ENCODE measurements around the gene SH3BP2. TPM values are rescaled to one million over a fixed set of nuclear protein-coding genes. Genes with fewer than 3 reads are reported as not detected.

The SH3BP2 gene
- total RNA-seq, 2 experiments from 2014 or later = 77.0 to 80.3 TPM

- ChIA-PET POLR2A (no interaction called here), CTCF (no interaction called here)
- Mint-ChIP-seq H3K4me1 (peaks cover 26% of the 10 kb centered on the region), H3K27me3 (no peaks in the 10 kb centered on the region), H3K27ac (no peak overlapping the region), H3K9me3 (peaks cover 7% of the 10 kb centered on the region), H3K4me3 (no peak overlapping the region), H3K36me3 (ENCODE audit: low read depth) (peaks cover 47% of the 10 kb centered on the region)
- DNase-seq = no peak
Measured at GRCh38 chr4:2830632-2831610, 38.0 kb downstream of the SH3BP2 start.

DNA sequence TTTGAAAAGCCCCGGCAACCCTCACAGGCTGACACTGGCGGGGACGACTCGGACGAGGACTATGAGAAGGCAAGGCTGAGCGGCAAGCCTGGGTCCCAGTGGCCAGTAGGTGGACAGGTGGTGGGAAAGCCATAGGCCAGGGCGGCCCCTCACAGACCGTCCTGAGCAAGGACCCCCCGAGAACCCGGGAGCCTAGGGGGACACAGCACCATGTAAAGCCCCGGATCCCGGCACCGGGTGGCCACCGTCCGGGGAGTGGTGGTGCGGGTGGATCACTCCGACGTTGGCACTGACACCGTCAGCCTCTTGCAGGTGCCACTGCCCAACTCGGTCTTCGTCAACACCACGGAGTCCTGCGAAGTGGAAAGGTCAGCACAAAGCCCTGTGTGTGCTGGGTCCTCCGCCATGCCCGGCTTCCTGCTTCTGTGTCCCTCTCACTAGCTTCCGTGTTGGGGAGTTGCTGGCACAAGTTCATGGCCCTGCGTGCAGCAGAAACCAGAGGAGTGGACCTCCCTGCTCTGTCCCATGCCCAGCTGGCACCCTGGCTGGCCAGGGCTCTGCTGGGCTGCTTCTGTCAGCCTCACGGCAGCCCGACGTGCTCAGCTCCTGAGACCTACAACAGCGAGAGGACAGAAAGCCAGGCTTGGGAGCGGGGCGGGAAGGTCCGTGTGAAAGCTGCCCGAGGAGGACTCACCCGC is 38.9 kb downstream of the SH3BP2 start:
- DNase-seq = no peak
- Mint-ChIP-seq H3K36me3 (ENCODE audit: low read depth) (peaks cover 47% of the 10 kb centered on the region), H3K27ac (no peak overlapping the region), H3K27me3 (no peaks in the 10 kb centered on the region), H3K4me3 (no peak overlapping the region), H3K4me1 (peaks cover 31% of the 10 kb centered on the region), H3K9me3 (peaks cover 1% of the 10 kb centered on the region)
- POLR2A ChIA-PET = no interaction called here
- CTCF ChIA-PET = no interaction called here

DNA sequence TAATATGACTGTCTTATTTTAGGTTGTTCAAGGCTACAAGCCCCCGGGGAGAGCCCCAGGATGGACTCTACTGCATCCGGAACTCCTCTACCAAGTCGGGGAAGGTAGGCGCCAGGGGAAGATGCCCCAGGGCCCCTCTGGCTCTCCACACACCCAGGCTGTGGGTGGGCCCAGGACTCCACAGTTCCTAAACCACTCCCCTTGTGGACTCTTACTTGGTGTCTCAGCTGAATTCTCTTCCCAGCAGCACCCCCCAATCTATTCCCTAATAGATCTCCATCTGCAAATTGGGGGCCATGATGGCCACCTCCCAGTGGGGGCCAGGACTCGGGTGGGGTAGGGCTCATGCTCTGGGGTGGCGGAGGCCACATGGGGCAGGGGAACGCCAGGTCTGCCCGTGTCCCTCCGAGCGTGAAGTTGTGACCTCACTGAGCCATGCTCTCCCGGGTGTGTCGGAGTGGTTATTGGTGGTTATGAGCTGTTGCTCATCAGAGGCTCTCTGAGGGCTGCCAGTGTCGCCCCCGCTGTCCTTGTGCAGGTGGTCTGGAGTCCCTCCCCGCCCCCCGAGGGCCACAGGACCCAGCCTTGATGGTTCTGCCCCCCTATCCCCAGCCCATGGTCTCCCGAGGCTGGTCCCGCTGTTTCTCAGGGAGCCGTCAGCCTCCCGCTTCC is 39.6 kb downstream of the SH3BP2 start:
- Mint-ChIP-seq H3K4me1 (peaks cover 38% of the 10 kb centered on the region), H3K27ac (no peak overlapping the region), H3K36me3 (ENCODE audit: low read depth) (peaks cover 44% of the 10 kb centered on the region), H3K4me3 (no peak overlapping the region), H3K27me3 (no peaks in the 10 kb centered on the region), H3K9me3 (no peaks in the 10 kb centered on the region)
- no peak for DNase-seq
- ChIA-PET POLR2A (no interaction called here), CTCF (no interaction called here)

- Mint-ChIP-seq H3K36me3 (ENCODE audit: low read depth) (peaks cover 47% of the 10 kb centered on the region), H3K4me1 (peaks cover 45% of the 10 kb centered on the region), H3K9me3 (no peaks in the 10 kb centered on the region), H3K27me3 (no peaks in the 10 kb centered on the region), H3K27ac (peak overlapping the region; percentile 35), H3K4me3 (no peak overlapping the region)
- DNase-seq = no peak
- POLR2A ChIA-PET = interaction anchor here (1.2 kb wide), 1 partner anchor 15 kb away, joined by 3 read pairs; no protein-coding TSS in a partner anchor
- CTCF ChIA-PET = no interaction called here
Measured at GRCh38 chr4:2832981-2833670, 40.2 kb downstream of the SH3BP2 start.

DNA sequence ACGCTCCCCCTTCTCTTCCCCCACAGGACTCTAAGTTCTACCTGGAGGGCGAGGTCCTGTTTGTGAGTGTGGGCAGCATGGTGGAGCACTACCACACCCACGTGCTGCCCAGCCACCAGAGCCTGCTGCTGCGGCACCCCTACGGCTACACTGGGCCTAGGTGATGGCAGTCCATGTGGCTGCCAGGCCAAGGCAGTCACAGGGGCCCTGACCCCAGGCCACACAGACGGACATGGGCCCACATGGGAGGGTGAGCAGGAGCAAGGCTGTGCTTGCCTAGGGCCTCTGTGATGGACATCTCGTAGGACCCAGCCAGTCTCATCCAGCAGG is 40.8 kb downstream of the SH3BP2 start:
- CTCF ChIA-PET = interaction anchor here (1.5 to 1.6 kb wide), 2 partner anchors 102 to 121 kb away, joined by 4 read pairs; no protein-coding TSS in a partner anchor
- DNase-seq = no peak

DNA sequence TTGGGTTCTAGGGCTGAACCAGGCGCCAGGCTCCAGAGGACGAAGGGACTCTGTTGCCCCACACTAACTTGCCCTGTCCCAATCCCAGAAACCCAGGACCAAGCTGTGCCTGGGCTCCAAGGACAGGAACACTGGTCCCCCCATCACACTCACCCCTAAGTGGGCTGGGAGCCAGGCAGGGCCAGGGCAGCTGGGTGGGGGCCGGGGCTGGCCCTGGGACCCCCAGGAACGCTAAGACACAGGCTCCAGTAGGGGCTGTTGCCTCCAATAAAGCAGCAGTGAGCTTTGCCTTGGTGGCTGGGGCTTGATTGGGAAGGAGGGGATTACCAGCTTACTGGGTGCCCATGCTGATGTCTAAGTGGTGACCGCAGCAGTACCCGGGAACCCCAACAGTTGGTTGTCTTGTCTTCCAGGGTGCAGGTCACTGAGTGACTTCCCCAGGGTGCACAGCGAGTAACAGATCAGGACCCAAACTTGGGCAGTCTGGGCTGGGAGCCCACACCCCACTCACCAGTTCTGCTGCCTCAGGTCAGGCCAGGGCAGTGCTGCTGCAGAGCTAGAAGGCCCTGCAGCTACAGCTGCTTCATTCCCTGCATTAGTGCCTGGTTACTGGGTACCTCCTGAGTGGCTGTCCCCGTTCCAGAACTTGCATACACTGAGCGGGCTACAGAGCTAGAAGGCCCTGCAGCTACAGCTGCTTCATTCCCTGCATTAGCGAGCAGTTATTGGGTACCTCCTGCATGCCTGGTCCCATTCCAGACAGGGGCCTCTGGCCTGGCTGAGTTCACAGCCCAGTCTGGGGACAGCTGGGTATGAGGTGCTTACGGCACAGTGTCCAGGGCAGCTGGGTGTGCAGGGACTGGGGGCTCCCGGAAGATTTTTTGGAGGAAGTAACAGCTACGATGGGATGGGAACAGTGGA is 41.4 kb downstream of the SH3BP2 start:
- H3K27ac Mint-ChIP-seq = peak overlapping the region; percentile 93
- H3K4me3 Mint-ChIP-seq = no peak overlapping the region
- no peaks in the 10 kb centered on the region for H3K27me3 Mint-ChIP-seq
- CTCF ChIA-PET = interaction anchor here (1.5 to 1.6 kb wide), 3 partner anchors 70 to 120 kb away, joined by 3 to 4 read pairs (median 4); no protein-coding TSS in a partner anchor
- H3K36me3 Mint-ChIP-seq (ENCODE audit: low read depth) = peaks cover 45% of the 10 kb centered on the region
- POLR2A ChIA-PET = interaction anchor here (1.2 to 7.4 kb wide), 7 partner anchors 10 to 297 kb away, joined by 3 to 35 read pairs (median 4); partner anchors contain the start of genes ADD1 and FAM193A
- peaks cover 55% of the 10 kb centered on the region for H3K4me1 Mint-ChIP-seq
- peak; percentile 16 for DNase-seq
- H3K9me3 Mint-ChIP-seq = no peaks in the 10 kb centered on the region

More for the DNA sequence above, 40.8 kb downstream of the SH3BP2 start:
- H3K4me3 Mint-ChIP-seq = no peak overlapping the region
- H3K4me1 Mint-ChIP-seq = peaks cover 50% of the 10 kb centered on the region
- peaks cover 47% of the 10 kb centered on the region for H3K36me3 Mint-ChIP-seq (ENCODE audit: low read depth)
- no peaks in the 10 kb centered on the region for H3K9me3 Mint-ChIP-seq
- no peak overlapping the region for H3K27ac Mint-ChIP-seq
- POLR2A ChIA-PET = interaction anchor here (1.2 to 7.4 kb wide), 3 partner anchors 16 to 102 kb away, joined by 3 to 35 read pairs (median 4); no protein-coding TSS in a partner anchor
- H3K27me3 Mint-ChIP-seq = no peaks in the 10 kb centered on the region

DNA sequence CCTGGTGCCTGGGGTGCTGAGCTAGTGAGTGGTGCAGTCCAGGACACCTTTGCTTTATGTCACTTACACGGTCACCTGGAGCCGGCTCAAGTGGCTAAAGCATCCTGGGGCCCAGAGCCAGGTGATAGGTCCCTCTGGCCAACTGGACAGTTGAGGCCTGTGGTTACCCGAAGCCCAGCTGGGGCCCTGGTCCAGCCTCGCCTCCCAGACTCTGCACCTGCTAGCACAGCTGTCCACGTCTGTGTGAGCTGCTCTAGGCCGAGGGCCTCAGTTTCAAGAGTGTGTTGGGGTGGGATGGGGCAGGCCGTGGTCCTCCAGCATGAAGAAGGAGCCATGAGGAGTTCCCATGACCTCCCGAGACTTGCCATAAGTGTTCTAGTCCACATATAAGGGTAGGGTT is 43.1 kb downstream of the SH3BP2 start:
- Mint-ChIP-seq H3K27me3 (no peaks in the 10 kb centered on the region), H3K4me3 (no peak overlapping the region), H3K27ac (peak overlapping the region; percentile 93), H3K36me3 (ENCODE audit: low read depth) (peaks cover 49% of the 10 kb centered on the region), H3K4me1 (peaks cover 63% of the 10 kb centered on the region), H3K9me3 (peaks cover 3% of the 10 kb centered on the region)
- peak; percentile 10 for DNase-seq
- ChIA-PET POLR2A (interaction anchor here (1.2 to 7.4 kb wide), 8 partner anchors 8 to 126 kb away, joined by 3 to 35 read pairs (median 8); partner anchors contain the start of genes ADD1 and TNIP2), CTCF (interaction anchor here (1.6 kb wide), 1 partner anchor 72 kb away, joined by 3 read pairs; no protein-coding TSS in a partner anchor)

DNA sequence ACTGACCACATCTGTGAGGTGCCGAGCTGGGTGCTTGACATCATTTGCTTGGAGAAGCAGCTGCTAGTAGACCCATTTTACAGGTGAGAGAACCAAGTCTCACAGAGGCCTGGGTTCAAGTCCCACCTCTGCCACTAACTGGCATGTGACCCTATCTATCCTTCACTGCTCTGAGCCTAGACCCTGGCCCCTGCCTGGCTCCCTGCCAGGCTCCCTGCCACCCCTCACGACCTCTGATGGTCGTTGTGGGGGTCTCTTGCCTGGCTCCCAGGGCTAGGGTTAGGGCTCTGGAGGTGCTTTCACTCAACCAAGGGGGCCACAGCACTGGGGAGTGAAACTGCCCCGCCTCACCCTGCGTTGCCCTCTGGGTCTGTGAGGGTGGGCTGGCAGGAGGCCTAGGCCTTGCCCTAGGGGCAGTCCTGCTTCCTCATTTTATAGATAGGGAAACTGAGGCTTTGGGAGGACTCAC is 43.5 kb downstream of the SH3BP2 start:
- H3K4me3 Mint-ChIP-seq = no peak overlapping the region
- ChIA-PET CTCF (no interaction called here), POLR2A (interaction anchor here (1.2 to 7.4 kb wide), 5 partner anchors 24 to 100 kb away, joined by 3 to 35 read pairs (median 10); partner anchors contain the start of gene TNIP2)
- DNase-seq = no peak
- H3K27me3 Mint-ChIP-seq = no peaks in the 10 kb centered on the region
- peaks cover 52% of the 10 kb centered on the region for H3K36me3 Mint-ChIP-seq (ENCODE audit: low read depth)
- peak overlapping the region; percentile 93 for H3K27ac Mint-ChIP-seq
- peaks cover 64% of the 10 kb centered on the region for H3K4me1 Mint-ChIP-seq
- peaks cover 4% of the 10 kb centered on the region for H3K9me3 Mint-ChIP-seq

DNA sequence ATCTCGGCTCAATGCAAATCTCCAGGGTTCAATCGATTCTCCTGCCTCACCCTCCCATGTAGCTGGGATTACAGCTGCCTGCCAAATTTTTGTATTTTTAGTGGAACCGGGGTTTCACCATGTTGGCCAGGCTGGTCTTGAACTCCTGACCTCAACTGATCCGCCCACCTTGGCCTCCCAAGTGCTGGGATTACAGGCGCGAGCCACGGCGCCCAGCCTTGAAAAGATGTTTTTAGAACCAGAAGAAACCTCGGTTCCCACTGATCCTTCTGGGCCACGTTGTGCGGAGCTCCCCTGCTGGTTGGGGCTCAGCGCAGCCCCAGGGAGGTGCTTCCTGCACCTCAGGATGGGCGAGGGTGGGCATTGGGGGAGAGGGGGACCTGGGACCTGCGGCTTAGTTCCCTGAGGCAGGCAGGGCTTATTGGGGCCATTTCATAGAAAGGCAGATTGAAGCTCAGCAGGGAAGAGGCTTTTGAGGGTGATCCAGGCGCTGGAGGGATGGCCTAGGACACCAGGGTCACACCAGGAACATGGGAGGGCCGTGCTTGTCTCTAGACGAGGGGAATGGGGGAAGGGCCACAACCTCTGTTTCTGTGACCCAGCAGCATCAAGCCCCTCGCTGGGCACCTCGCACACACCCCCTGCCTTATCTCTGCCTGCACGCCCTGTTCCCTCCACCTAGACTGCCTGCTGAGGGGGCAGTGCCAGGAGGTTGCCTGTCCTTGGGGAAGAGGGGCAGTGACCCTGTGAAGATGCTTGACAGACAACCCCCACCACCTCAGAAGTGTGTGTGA is 44.4 kb downstream of the SH3BP2 start:
- peak overlapping the region; percentile 93 for H3K27ac Mint-ChIP-seq
- peaks cover 68% of the 10 kb centered on the region for H3K4me1 Mint-ChIP-seq
- DNase-seq = peak; percentile 15
- ChIA-PET CTCF (no interaction called here), POLR2A (interaction anchor here (1.1 to 7.4 kb wide), 8 partner anchors 12 to 126 kb away, joined by 3 to 35 read pairs (median 8); partner anchors contain the start of genes GRK4 and NOP14)
- H3K27me3 Mint-ChIP-seq = no peaks in the 10 kb centered on the region
- H3K9me3 Mint-ChIP-seq = peaks cover 4% of the 10 kb centered on the region
- peak overlapping the region; percentile 75 for H3K4me3 Mint-ChIP-seq
- peaks cover 51% of the 10 kb centered on the region for H3K36me3 Mint-ChIP-seq (ENCODE audit: low read depth)

DNA sequence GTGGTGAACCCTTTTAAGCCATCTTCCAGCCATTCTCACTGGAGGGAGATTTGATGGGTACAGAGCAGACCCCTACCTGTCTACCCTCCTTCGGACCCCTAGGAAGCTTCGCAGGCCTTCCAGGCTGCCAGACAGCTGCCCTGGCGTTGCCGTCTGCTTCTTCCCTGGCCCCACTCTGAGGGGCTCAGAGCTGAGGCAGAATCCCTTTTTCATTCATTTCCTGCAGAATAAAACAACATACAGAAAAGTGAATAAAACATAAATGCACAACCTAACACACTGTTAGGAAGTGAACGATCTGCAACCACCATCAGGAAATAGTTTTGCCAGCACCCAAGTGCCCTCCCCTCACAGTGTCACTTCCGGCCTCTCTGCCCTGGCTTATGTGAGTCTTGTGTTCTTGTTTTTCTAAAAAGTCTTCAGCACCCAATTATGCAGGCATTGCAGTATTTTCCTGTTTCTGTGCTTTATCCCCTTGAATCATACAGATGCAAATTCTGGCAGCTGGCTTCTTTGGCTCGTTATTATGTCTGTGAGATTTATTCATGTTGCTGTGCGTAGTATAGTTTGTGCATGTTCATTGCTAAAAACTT is 45.1 kb downstream of the SH3BP2 start:
- peak; percentile 84 for DNase-seq
- peak overlapping the region; percentile 75 for H3K4me3 Mint-ChIP-seq
- no peaks in the 10 kb centered on the region for H3K27me3 Mint-ChIP-seq
- peaks cover 4% of the 10 kb centered on the region for H3K9me3 Mint-ChIP-seq
- peaks cover 75% of the 10 kb centered on the region for H3K4me1 Mint-ChIP-seq
- ChIA-PET CTCF (interaction anchor here (1.1 to 1.4 kb wide), 2 partner anchors 11 to 74 kb away, joined by 4 read pairs; no protein-coding TSS in a partner anchor), POLR2A (interaction anchor here (1.1 to 7.4 kb wide), 10 partner anchors 10 to 125 kb away, joined by 3 to 35 read pairs (median 8); partner anchors contain the start of genes GRK4 and NOP14)
- H3K27ac Mint-ChIP-seq = peak overlapping the region; percentile 93
- peaks cover 47% of the 10 kb centered on the region for H3K36me3 Mint-ChIP-seq (ENCODE audit: low read depth)

Measured in activated CD4-positive, alpha-beta memory T cell treated with anti-CD3 and anti-CD28 coated beads, Interleukin-2, amount 10 ng/mL, durations not matched to agents 7 days and 5 days (primary cell).